Right lobe of liver (tissue), 4 donors: ENCODE measurements around the gene ZNF511.

Source experiments
- POLR2A ChIP-seq: fragments of 450-650 bp; IDR thresholded peaks from one replicate; pipeline ENCODE4 v1.6.1; 2017; ENCODE audit warnings: antibody characterized with exemption, mild to moderate bottlenecking
- TF ChIP-seq, protein P1 (sequence below), 4 donors: fragments of 200-600 bp in 3 of 4; fragments of 450-650 bp in 1 of 4; IDR thresholded peaks; one replicate each; pipeline versions ENCODE4 v1.5.1 to v1.8.0; 2016 to 2022; ENCODE audit warnings: antibody characterized with exemption in 4 of 4, mild to moderate bottlenecking in 2 of 4
- donor health status: DM: no; HTN: no; CAD: no.
- donor health status: DM: no; HTN: no; CAD: no.
- donor health status: DM: no; HTN: yes; CAD: no.

DNA sequence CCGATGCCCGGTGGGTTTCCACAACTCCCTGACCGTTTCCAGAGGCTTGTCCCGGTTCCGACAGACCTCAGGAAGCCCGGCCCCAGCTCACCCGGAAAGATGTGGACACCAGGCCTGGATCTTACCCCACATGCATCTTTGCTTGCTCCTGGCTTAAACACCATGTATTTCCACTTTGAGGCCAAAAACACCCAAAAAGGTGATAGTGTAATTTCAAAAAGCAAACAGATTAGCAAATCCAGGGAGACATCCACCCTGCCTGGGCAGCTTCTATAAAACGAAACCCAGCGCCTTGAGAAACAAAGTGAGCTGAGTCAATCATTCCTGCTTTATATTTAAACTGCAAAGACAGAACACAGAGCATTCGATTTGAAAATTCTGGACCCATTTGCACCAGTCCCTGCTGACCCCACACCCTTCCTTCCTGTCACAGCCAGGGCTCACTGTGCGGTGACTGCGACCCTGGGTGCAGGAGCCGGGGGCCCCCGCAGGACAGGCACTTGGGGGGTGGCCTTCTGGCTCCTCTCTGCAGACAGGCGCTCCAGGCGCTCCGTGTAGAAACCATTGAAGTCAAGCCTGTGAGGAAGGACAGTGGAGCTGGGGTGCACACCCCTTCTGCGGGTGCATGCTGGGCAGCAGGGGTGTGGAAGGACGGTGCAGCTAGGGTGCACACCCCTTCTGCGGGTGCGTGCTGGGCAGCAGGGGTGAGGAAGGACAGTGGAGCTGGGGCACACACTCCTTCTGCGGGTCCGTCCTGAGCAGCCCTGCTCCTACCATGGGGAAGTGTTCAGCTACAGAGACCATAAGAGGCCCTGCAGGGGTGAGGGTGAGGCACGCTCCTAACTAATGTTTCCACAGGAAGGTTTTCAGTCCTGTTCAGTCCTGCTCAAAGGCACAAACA is 29.1 kb upstream of the ZNF511 start:
- TF ChIP-seq, protein P1, sequence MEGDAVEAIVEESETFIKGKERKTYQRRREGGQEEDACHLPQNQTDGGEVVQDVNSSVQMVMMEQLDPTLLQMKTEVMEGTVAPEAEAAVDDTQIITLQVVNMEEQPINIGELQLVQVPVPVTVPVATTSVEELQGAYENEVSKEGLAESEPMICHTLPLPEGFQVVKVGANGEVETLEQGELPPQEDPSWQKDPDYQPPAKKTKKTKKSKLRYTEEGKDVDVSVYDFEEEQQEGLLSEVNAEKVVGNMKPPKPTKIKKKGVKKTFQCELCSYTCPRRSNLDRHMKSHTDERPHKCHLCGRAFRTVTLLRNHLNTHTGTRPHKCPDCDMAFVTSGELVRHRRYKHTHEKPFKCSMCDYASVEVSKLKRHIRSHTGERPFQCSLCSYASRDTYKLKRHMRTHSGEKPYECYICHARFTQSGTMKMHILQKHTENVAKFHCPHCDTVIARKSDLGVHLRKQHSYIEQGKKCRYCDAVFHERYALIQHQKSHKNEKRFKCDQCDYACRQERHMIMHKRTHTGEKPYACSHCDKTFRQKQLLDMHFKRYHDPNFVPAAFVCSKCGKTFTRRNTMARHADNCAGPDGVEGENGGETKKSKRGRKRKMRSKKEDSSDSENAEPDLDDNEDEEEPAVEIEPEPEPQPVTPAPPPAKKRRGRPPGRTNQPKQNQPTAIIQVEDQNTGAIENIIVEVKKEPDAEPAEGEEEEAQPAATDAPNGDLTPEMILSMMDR (IDR thresholded peaks at IDR 0.05): no peak
- no peak for TF ChIP-seq POLR2A
